Ascending aorta (tissue), 2 donors: ENCODE results near the gene ZBED4. TPM values are rescaled to one million over a fixed set of nuclear protein-coding genes. Genes with fewer than 3 reads are reported as not detected.

Source experiments
- DNase-seq, 2 donors: peaks; one replicate each; pipeline ENCODE4 v3.0.0-alpha.2; 2019; ENCODE audit warnings: low spot score in 2 of 2
- H3K27ac ChIP-seq, 2 donors: fragments of 200-600 bp; sonication (generic); one replicate each; pipeline ENCODE4 v1.5.1; 2016 to 2017; ENCODE audit warnings: mild to moderate bottlenecking in 1 of 2
- H3K27me3 ChIP-seq: fragments of 200-600 bp; sonication (generic); one replicate; pipeline ENCODE4 v1.5.1; 2017
- H3K36me3 ChIP-seq, 2 donors: fragments of 200-600 bp; sonication (generic); one replicate each; pipeline ENCODE4 v1.5.1; 2016
- H3K4me1 ChIP-seq, 2 donors: fragments of 200-600 bp; sonication (generic); one replicate each; pipeline ENCODE4 v1.5.1; 2016 to 2017; ENCODE audit warnings: mild to moderate bottlenecking in 1 of 2
- H3K4me3 ChIP-seq, 2 donors: fragments of 200-600 bp; sonication (generic); one replicate each; pipeline ENCODE4 v1.5.1; 2016 to 2017; ENCODE audit warnings: mild to moderate bottlenecking in 1 of 2
- H3K9me3 ChIP-seq, 2 donors: fragments of 200-600 bp; sonication (generic); one replicate each; pipeline ENCODE4 v1.5.1; 2016
- CTCF ChIP-seq, 3 experiments: fragments of 200-600 bp in 2 of 3; fragments of 450-650 bp in 1 of 3; sonication (generic) in 2 of 3; IDR thresholded peaks; one replicate each; pipeline ENCODE4 v1.5.1; 2016 to 2019; ENCODE audit warnings: antibody characterized with exemption in 3 of 3, mild to moderate bottlenecking in 1 of 3, moderate library complexity in 1 of 3
- intact Hi-C: fragments of 100-400 bp; cut with DNase I; formaldehyde crosslinking; loops from one replicate; pipeline ENCODE4 v1.15.1; 2023
- total RNA-seq: library from RNA; depleted of rRNA; stranded (reverse); fragments of >200 nt; gene quantifications from one replicate; pipeline ENCODE4 v1.1.0, GENCODE V29; 2016

ZBED4 gene
- total RNA-seq, 1 donor from 2014 or later: 10.1 TPM

GRCh38 chr22:49828599-49828965, 25.1 kb upstream of the ZBED4 start:
- intact Hi-C loops: loop anchor here (5.0 kb wide), 1 partner anchor 1251 kb away; no protein-coding TSS in a partner anchor
- peaks cover 0 to 14% of the 10 kb centered on the region in 2 donors for H3K9me3 ChIP-seq
- H3K27ac ChIP-seq: no peak overlapping the region
- no peak for DNase-seq
- TF ChIP-seq CTCF (IDR thresholded peaks at IDR 0.05): no peak
- H3K36me3 ChIP-seq: peaks cover 9% of the 10 kb centered on the region in 2 donors
- no peaks in the 10 kb centered on the region for H3K27me3 ChIP-seq
- peaks cover 9 to 23% of the 10 kb centered on the region in 2 donors for H3K4me1 ChIP-seq
- H3K4me3 ChIP-seq: no peak overlapping the region

- intact Hi-C loops: loop anchor here (5.0 kb wide), 1 partner anchor 1252 kb away; no protein-coding TSS in a partner anchor
- Histone ChIP-seq H3K36me3 (peaks cover 2 to 3% of the 10 kb centered on the region in 2 donors), H3K4me3 (no peak overlapping the region), H3K27ac (no peak overlapping the region), H3K27me3 (no peaks in the 10 kb centered on the region), H3K4me1 (peaks cover 9 to 23% of the 10 kb centered on the region in 2 donors), H3K9me3 (peaks cover 0 to 14% of the 10 kb centered on the region in 2 donors)
- no peak for DNase-seq
- no peak for TF ChIP-seq CTCF (IDR thresholded peaks at IDR 0.05)
These were observed 24.4 kb upstream of the ZBED4 start for GRCh38 chr22:49829044-49829853.

- no peaks in the 10 kb centered on the region for H3K36me3 ChIP-seq
- no peaks in the 10 kb centered on the region for H3K27me3 ChIP-seq
- no peak overlapping the region for H3K4me3 ChIP-seq
- peaks cover 0 to 14% of the 10 kb centered on the region in 2 donors for H3K9me3 ChIP-seq
- no peaks in the 10 kb centered on the region for H3K4me1 ChIP-seq
- TF ChIP-seq CTCF (IDR thresholded peaks at IDR 0.05): no peak
- intact Hi-C loops: no loop called here
- no peak overlapping the region for H3K27ac ChIP-seq
- no peak for DNase-seq
These were observed 20.2 kb upstream of the ZBED4 start for GRCh38 chr22:49833340-49834007.

- Histone ChIP-seq H3K4me3 (no peak overlapping the region), H3K36me3 (no peaks in the 10 kb centered on the region), H3K4me1 (no peaks in the 10 kb centered on the region), H3K27me3 (no peaks in the 10 kb centered on the region), H3K9me3 (no peaks in the 10 kb centered on the region), H3K27ac (no peak overlapping the region)
- intact Hi-C loops: no loop called here
- DNase-seq: no peak
- TF ChIP-seq CTCF (IDR thresholded peaks at IDR 0.05): no peak
These were observed 14.6 kb upstream of the ZBED4 start for GRCh38 chr22:49838771-49839717.

- Histone ChIP-seq H3K4me3 (no peak overlapping the region), H3K27me3 (peaks cover 16% of the 10 kb centered on the region), H3K9me3 (no peaks in the 10 kb centered on the region), H3K27ac (no peak overlapping the region), H3K4me1 (peaks cover 9 to 17% of the 10 kb centered on the region in 2 donors), H3K36me3 (no peaks in the 10 kb centered on the region)
- DNase-seq: no peak
- intact Hi-C loops: no loop called here
- TF ChIP-seq CTCF (IDR thresholded peaks at IDR 0.05): no peak
These were observed 8.4 kb upstream of the ZBED4 start for GRCh38 chr22:49845241-49845640.
